Activated CD4-positive, alpha-beta T cell treated with anti-CD3 and anti-CD28 coated beads, Interleukin-2, amount 10 ng/mL, durations not matched to agents 7 days and 5 days (primary cell): ENCODE data around the gene FSHR. TPM values are rescaled to one million over a fixed set of nuclear protein-coding genes. Genes with fewer than 3 reads are reported as not detected.

ENCODE experiments used
- CTCF ChIA-PET: fragments of 350-600 bp; sonication (Branson Sonifier 250); formaldehyde crosslinking; loops from one replicate; lab custom pipeline; 2021; ENCODE audit warnings: antibody characterized with exemption; lab: Charles Lee
- POLR2A ChIA-PET: fragments of 350-600 bp; sonication (Branson Sonifier 250); formaldehyde crosslinking; loops from one replicate; lab custom pipeline; 2021; ENCODE audit warnings: antibody characterized with exemption; lab: Charles Lee
- DNase-seq: peaks from one replicate; pipeline ENCODE4 v3.0.0-alpha.2; 2020
- H3K27ac Mint-ChIP-seq: one replicate; pipeline ENCODE4 v1.8.0; 2021; ENCODE audit warnings: mild to moderate bottlenecking, moderate library complexity, mixed read lengths
- H3K27me3 Mint-ChIP-seq: one replicate; pipeline ENCODE4 v1.8.0; 2021; ENCODE audit warnings: mixed read lengths
- H3K36me3 Mint-ChIP-seq: one replicate; pipeline ENCODE4 v1.8.0; 2021; ENCODE audit warnings: low read depth, mixed read lengths
- H3K4me1 Mint-ChIP-seq: one replicate; pipeline ENCODE4 v1.8.0; 2021; ENCODE audit warnings: mixed read lengths
- H3K4me3 Mint-ChIP-seq: one replicate; pipeline ENCODE4 v1.8.0; 2021; ENCODE audit warnings: mild to moderate bottlenecking, moderate library complexity, mixed read lengths
- H3K9me3 Mint-ChIP-seq: one replicate; pipeline ENCODE4 v1.8.0; 2021; ENCODE audit warnings: mixed read lengths
- total RNA-seq, 2 experiments: library from RNA; stranded (reverse); gene quantifications; one replicate each; pipeline ENCODE4 v1.2.3, GENCODE V29; 2021

FSHR gene
- total RNA-seq, 2 experiments from 2014 or later, result not detected

- ChIA-PET CTCF (no interaction called here), POLR2A (no interaction called here)
- Mint-ChIP-seq H3K4me1 (no peaks in the 10 kb centered on the region), H3K27me3 (no peaks in the 10 kb centered on the region), H3K36me3 (no peaks in the 10 kb centered on the region), H3K4me3 (no peak overlapping the region), H3K9me3 (peaks cover 2% of the 10 kb centered on the region), H3K27ac (no peak overlapping the region)
- DNase-seq, result no peak
Measured at GRCh38 chr2:49002750-49003149, 151.6 kb downstream of the FSHR start.

GRCh38 chr2:49000695-49001094, 153.6 kb downstream of the FSHR start:
- no peak overlapping the region for H3K4me3 Mint-ChIP-seq
- H3K4me1 Mint-ChIP-seq, result no peaks in the 10 kb centered on the region
- DNase-seq, result no peak
- POLR2A ChIA-PET, result no interaction called here
- no peak overlapping the region for H3K27ac Mint-ChIP-seq
- H3K9me3 Mint-ChIP-seq, result no peaks in the 10 kb centered on the region
- H3K27me3 Mint-ChIP-seq, result no peaks in the 10 kb centered on the region
- CTCF ChIA-PET, result no interaction called here
- H3K36me3 Mint-ChIP-seq, result no peaks in the 10 kb centered on the region

- Mint-ChIP-seq H3K36me3 (no peaks in the 10 kb centered on the region), H3K27ac (no peak overlapping the region), H3K9me3 (no peaks in the 10 kb centered on the region), H3K27me3 (no peaks in the 10 kb centered on the region), H3K4me1 (no peaks in the 10 kb centered on the region), H3K4me3 (no peak overlapping the region)
- ChIA-PET POLR2A (no interaction called here), CTCF (no interaction called here)
- no peak for DNase-seq
Measured at GRCh38 chr2:48998449-48998848, 155.9 kb downstream of the FSHR start.

- Mint-ChIP-seq H3K4me3 (no peak overlapping the region), H3K36me3 (no peaks in the 10 kb centered on the region), H3K27me3 (no peaks in the 10 kb centered on the region), H3K27ac (no peak overlapping the region), H3K9me3 (no peaks in the 10 kb centered on the region), H3K4me1 (no peaks in the 10 kb centered on the region)
- ChIA-PET POLR2A (no interaction called here), CTCF (no interaction called here)
- no peak for DNase-seq
Measured at GRCh38 chr2:48993576-48993975, 160.7 kb downstream of the FSHR start.

GRCh38 chr2:48991415-48992131, 162.7 kb downstream of the FSHR start:
- H3K4me3 Mint-ChIP-seq, result no peak overlapping the region
- no peak overlapping the region for H3K27ac Mint-ChIP-seq
- no peaks in the 10 kb centered on the region for H3K27me3 Mint-ChIP-seq
- no peaks in the 10 kb centered on the region for H3K4me1 Mint-ChIP-seq
- H3K36me3 Mint-ChIP-seq, result no peaks in the 10 kb centered on the region
- CTCF ChIA-PET, result no interaction called here
- H3K9me3 Mint-ChIP-seq, result no peaks in the 10 kb centered on the region
- POLR2A ChIA-PET, result no interaction called here
- DNase-seq, result no peak

GRCh38 chr2:48984922-48985321, 169.4 kb downstream of the FSHR start:
- Mint-ChIP-seq H3K9me3 (no peaks in the 10 kb centered on the region), H3K4me3 (no peak overlapping the region), H3K4me1 (no peaks in the 10 kb centered on the region), H3K27ac (no peak overlapping the region), H3K27me3 (no peaks in the 10 kb centered on the region), H3K36me3 (no peaks in the 10 kb centered on the region)
- no peak for DNase-seq
- POLR2A ChIA-PET, result no interaction called here
- CTCF ChIA-PET, result no interaction called here

- Mint-ChIP-seq H3K4me3 (no peak overlapping the region), H3K4me1 (no peaks in the 10 kb centered on the region), H3K9me3 (no peaks in the 10 kb centered on the region), H3K27ac (no peak overlapping the region), H3K27me3 (no peaks in the 10 kb centered on the region), H3K36me3 (no peaks in the 10 kb centered on the region)
- no peak for DNase-seq
- ChIA-PET CTCF (no interaction called here), POLR2A (no interaction called here)
Measured at GRCh38 chr2:48983551-48983950, 170.8 kb downstream of the FSHR start.

GRCh38 chr2:48982887-48983435, 171.4 kb downstream of the FSHR start:
- Mint-ChIP-seq H3K4me1 (no peaks in the 10 kb centered on the region), H3K27me3 (no peaks in the 10 kb centered on the region), H3K36me3 (no peaks in the 10 kb centered on the region), H3K4me3 (no peak overlapping the region), H3K27ac (no peak overlapping the region), H3K9me3 (no peaks in the 10 kb centered on the region)
- ChIA-PET CTCF (no interaction called here), POLR2A (interaction anchor here (0.6 kb wide), 1 partner anchor 28 kb away, joined by 4 read pairs; no protein-coding TSS in a partner anchor)
- no peak for DNase-seq

GRCh38 chr2:48980846-48981245, 173.5 kb downstream of the FSHR start:
- H3K4me3 Mint-ChIP-seq, result no peak overlapping the region
- H3K27ac Mint-ChIP-seq, result no peak overlapping the region
- DNase-seq, result no peak
- no peaks in the 10 kb centered on the region for H3K27me3 Mint-ChIP-seq
- no peaks in the 10 kb centered on the region for H3K4me1 Mint-ChIP-seq
- POLR2A ChIA-PET, result no interaction called here
- no peaks in the 10 kb centered on the region for H3K9me3 Mint-ChIP-seq
- H3K36me3 Mint-ChIP-seq, result no peaks in the 10 kb centered on the region
- CTCF ChIA-PET, result no interaction called here

GRCh38 chr2:48979691-48980090, 174.6 kb downstream of the FSHR start:
- DNase-seq, result no peak
- CTCF ChIA-PET, result no interaction called here
- no peaks in the 10 kb centered on the region for H3K9me3 Mint-ChIP-seq
- no peaks in the 10 kb centered on the region for H3K4me1 Mint-ChIP-seq
- H3K27me3 Mint-ChIP-seq, result no peaks in the 10 kb centered on the region
- no peaks in the 10 kb centered on the region for H3K36me3 Mint-ChIP-seq
- no peak overlapping the region for H3K27ac Mint-ChIP-seq
- POLR2A ChIA-PET, result no interaction called here
- no peak overlapping the region for H3K4me3 Mint-ChIP-seq

- CTCF ChIA-PET, result interaction anchor here (0.5 kb wide), 1 partner anchor 1799 kb away, joined by 3 read pairs; no protein-coding TSS in a partner anchor
- no peaks in the 10 kb centered on the region for H3K27me3 Mint-ChIP-seq
- H3K27ac Mint-ChIP-seq, result no peak overlapping the region
- POLR2A ChIA-PET, result no interaction called here
- no peaks in the 10 kb centered on the region for H3K4me1 Mint-ChIP-seq
- H3K9me3 Mint-ChIP-seq, result no peaks in the 10 kb centered on the region
- no peaks in the 10 kb centered on the region for H3K36me3 Mint-ChIP-seq
- no peak overlapping the region for H3K4me3 Mint-ChIP-seq
- no peak for DNase-seq
Measured at GRCh38 chr2:48978131-48978530, 176.2 kb downstream of the FSHR start.

GRCh38 chr2:48971801-48972200, 182.5 kb downstream of the FSHR start:
- ChIA-PET CTCF (no interaction called here), POLR2A (no interaction called here)
- Mint-ChIP-seq H3K4me3 (no peak overlapping the region), H3K9me3 (no peaks in the 10 kb centered on the region), H3K4me1 (no peaks in the 10 kb centered on the region), H3K27me3 (no peaks in the 10 kb centered on the region), H3K36me3 (no peaks in the 10 kb centered on the region), H3K27ac (no peak overlapping the region)
- no peak for DNase-seq

GRCh38 chr2:48968011-48968410, 186.3 kb downstream of the FSHR start:
- Mint-ChIP-seq H3K27me3 (no peaks in the 10 kb centered on the region), H3K36me3 (no peaks in the 10 kb centered on the region), H3K9me3 (no peaks in the 10 kb centered on the region), H3K4me3 (no peak overlapping the region), H3K4me1 (no peaks in the 10 kb centered on the region), H3K27ac (no peak overlapping the region)
- POLR2A ChIA-PET, result no interaction called here
- DNase-seq, result no peak
- CTCF ChIA-PET, result no interaction called here

GRCh38 chr2:48965204-48965603, 189.1 kb downstream of the FSHR start:
- Mint-ChIP-seq H3K36me3 (no peaks in the 10 kb centered on the region), H3K4me1 (no peaks in the 10 kb centered on the region)
- POLR2A ChIA-PET, result no interaction called here

More at GRCh38 chr2:48965204-48965603, 189.1 kb downstream of the FSHR start:
- no peaks in the 10 kb centered on the region for H3K9me3 Mint-ChIP-seq
- CTCF ChIA-PET, result no interaction called here
- H3K27me3 Mint-ChIP-seq, result no peaks in the 10 kb centered on the region
- H3K27ac Mint-ChIP-seq, result no peak overlapping the region
- DNase-seq, result no peak
- no peak overlapping the region for H3K4me3 Mint-ChIP-seq
